NCI-H345 treated with DMSO at 0.1 percent for 48 hours (cell line): Measurements from ENCODE around the gene SLC6A13.
"Not testable (repeated sequence)": the region's sequence is repeated elsewhere in the genome, so short reads cannot be mapped to it uniquely, and the experiment has no call there.

Source experiments
- DNase-seq: peaks from one replicate; lab custom pipeline; 2025; ENCODE audit not compliant: unreplicated experiment; lab: John Stamatoyannopoulos, UW

The SLC6A13 gene

GRCh38 chr12:265096-265495 lies 2.5 kb upstream of the SLC6A13 start:
- DNase-seq = no peak

GRCh38 chr12:264269-264668 lies 1.6 kb upstream of the SLC6A13 start:
- no peak for DNase-seq

GRCh38 chr12:263574-263973 lies 938 bp upstream of the SLC6A13 start:
- no peak for DNase-seq

- no peak for DNase-seq
Observed at GRCh38 chr12:262113-262512, 523 bp downstream of the SLC6A13 start.

GRCh38 chr12:257521-258321 lies 4.9 kb downstream of the SLC6A13 start:
- DNase-seq = no peak

GRCh38 chr12:256958-257357 lies 5.7 kb downstream of the SLC6A13 start:
- no peak for DNase-seq

- no peak for DNase-seq
Observed at GRCh38 chr12:256225-256624, 6.4 kb downstream of the SLC6A13 start.

GRCh38 chr12:254912-255311 lies 7.7 kb downstream of the SLC6A13 start:
- no peak for DNase-seq

- DNase-seq = no peak
Observed at GRCh38 chr12:254039-254438, 8.6 kb downstream of the SLC6A13 start.

- DNase-seq = no peak
Observed at GRCh38 chr12:253116-253831, 9.4 kb downstream of the SLC6A13 start.

GRCh38 chr12:252636-253035 lies 10.0 kb downstream of the SLC6A13 start:
- no peak for DNase-seq

- DNase-seq = no peak
Observed at GRCh38 chr12:247271-247670, 15.4 kb downstream of the SLC6A13 start.

- no peak for DNase-seq
Observed at GRCh38 chr12:243381-243780, 19.3 kb downstream of the SLC6A13 start.

- no peak for DNase-seq
Observed at GRCh38 chr12:242496-242895, 20.1 kb downstream of the SLC6A13 start.

- no peak for DNase-seq
Observed at GRCh38 chr12:241266-241665, 21.4 kb downstream of the SLC6A13 start.

GRCh38 chr12:240566-240965 lies 22.1 kb downstream of the SLC6A13 start:
- DNase-seq = no peak

- no peak for DNase-seq
Observed at GRCh38 chr12:238736-239398, 23.8 kb downstream of the SLC6A13 start.

- no peak for DNase-seq
Observed at GRCh38 chr12:238116-238515, 24.5 kb downstream of the SLC6A13 start.

- no peak for DNase-seq
Observed at GRCh38 chr12:237026-237815, 25.4 kb downstream of the SLC6A13 start.

GRCh38 chr12:236445-236844 lies 26.2 kb downstream of the SLC6A13 start:
- no peak for DNase-seq

- not testable (repeated sequence) for DNase-seq
Observed at GRCh38 chr12:235967-236366, 26.7 kb downstream of the SLC6A13 start.
